Heart right ventricle (tissue), 16 donors: ENCODE results near the gene INSM1. TPM values are rescaled to one million over a fixed set of nuclear protein-coding genes. Genes with fewer than 3 reads are reported as not detected.
A peak's percentile ranks its signal among the peaks of the same experiment; 100 is the strongest.

Source experiments
- ATAC-seq, 8 donors: fragments of 200-7000 bp; cut with Tn5 transposase; one replicate each; pipeline ENCODE4 v1.9.1; 2020; ENCODE audit warnings: mild to moderate bottlenecking in 8 of 8, moderate library complexity in 8 of 8, moderate number of reproducible peaks in 1 of 8
- DNase-seq, 2 donors: peaks; one replicate each; pipeline ENCODE4 v3.0.0-alpha.2; 2020
- H3K27ac ChIP-seq, 10 donors: fragments of 200-600 bp; sonication (generic) in 2 of 10; one replicate each; pipeline versions ENCODE4 v1.5.0 to v1.8.0; 2020 to 2022; ENCODE audit warnings: mild to moderate bottlenecking in 3 of 10
- H3K27me3 ChIP-seq, 7 donors: fragments of 200-600 bp; one replicate each; pipeline ENCODE4 v1.8.0; 2021 to 2022; ENCODE audit warnings: mild to moderate bottlenecking in 2 of 7
- H3K36me3 ChIP-seq, 9 donors: fragments of 200-600 bp; sonication (generic) in 1 of 9; one replicate each; pipeline versions ENCODE4 v1.5.0 to v1.8.0; 2020 to 2022; ENCODE audit warnings: mild to moderate bottlenecking in 2 of 9
- H3K4me1 ChIP-seq, 9 donors: fragments of 200-600 bp; sonication (generic) in 1 of 9; one replicate each; pipeline versions ENCODE4 v1.5.0 to v1.8.0; 2020 to 2022; ENCODE audit warnings: mild to moderate bottlenecking in 4 of 9
- H3K4me3 ChIP-seq, 10 donors: fragments of 200-600 bp; sonication (generic) in 2 of 10; one replicate each; pipeline versions ENCODE4 v1.5.0 to v1.8.0; 2020 to 2022; ENCODE audit warnings: mild to moderate bottlenecking in 7 of 10, moderate library complexity in 2 of 10
- H3K9me3 ChIP-seq, 11 donors: fragments of 200-600 bp in 10 of 11; sonication (generic) in 2 of 11; one replicate each; pipeline versions ENCODE4 v1.5.0 to v1.8.0; 2013 to 2022; ENCODE audit warnings: mild to moderate bottlenecking in 2 of 11, control low read depth in 1 of 11, moderate library complexity in 1 of 11
- CTCF ChIP-seq, 9 donors: fragments of 200-600 bp; sonication (generic) in 2 of 9; IDR thresholded peaks; one replicate each; pipeline versions ENCODE4 v1.5.0 to v1.8.0; 2021 to 2022; ENCODE audit warnings: antibody characterized with exemption in 9 of 9, mild to moderate bottlenecking in 5 of 9, moderate library complexity in 1 of 9
- WGBS, 2 donors: extraction: QIAGEN DNeasy Blood & Tissue Kit; methylation state at CpG; one replicate each; pipeline ENCODE4 v1.1.7; 2013; ENCODE audit warnings: inconsistent platforms in 1 of 2; 5-methylcytosine and 5-hydroxymethylcytosine counted together
- intact Hi-C, 10 donors: fragments of 100-400 bp; cut with DNase I; formaldehyde crosslinking; loops; one replicate each; pipeline versions ENCODE4 v1.11.1 to v1.14.2; 2022
- polyA plus RNA-seq, 2 donors: library from polyadenylated mRNA; stranded (reverse); fragments of 200-250 nt; gene quantifications; one replicate each; pipeline ENCODE4 v1.2.3, GENCODE V29; 2013
- total RNA-seq, 10 donors: library from RNA; stranded (reverse); fragmentation: NEBNext Ultra II Directional in 3 of 10; extraction: Animal tissue kit (Norgen Biotek cat#: 25700) in 3 of 10; gene quantifications; one replicate each; pipeline versions ENCODE4 v1.2.1 to v1.2.4, GENCODE V29; 2021 to 2023
- donor health status: Arrhythmogenic right ventricular cardiomyopathy.
- donor health status: ischemic (EF 13 %, LVEDD 7.1; RV severe dilation, severe dysfunction).
- donor health status: healthy with polysubstance abuse.
- donor health status: DM: no; HTN: yes; CAD: no.
- donor health status: DM: no; HTN: no; CAD: no.
- donor health status: ischemic (EF 25% LVEDD 6.9; RV normal size, moderate dysfunction).
- donor health status: ischemic (EF 25% LVEDD 5.7; RV mildly dilated, moderate dysfunction).
- donor health status: healthy.
- donor health status: DM: yes; HTN: yes; CAD: no.
- donor health status: Ischemic cardiomyopathy.
- donor health status: ischemic (EF 35%, LVEDD 5.7; RV mildly dilated, moderate dysfunction).
- donor health status: nonischemic (EF 11% LVEDD 7.7; RV severe dilation, severe dysfunction).
- donor health status: DM: yes; HTN: yes; CAD: no.
- donor health status: PGD.
- donor health status: ischemic (EF 29% LVEDD 5.4; RV normal size, mild dysfunction).
- donor health status: nonischemic (EF 23%, LVEDD 6.1; RV moderate dilation, normal function).

Gene INSM1
- total and polyA plus RNA-seq, 12 donors = 0.01 to 0.09 (median 0.07) TPM; not detected in 9

- H3K4me1 ChIP-seq = peaks cover 3 to 37% (median 21%) of the 10 kb centered on the region in 9 donors
- TF ChIP-seq CTCF (IDR thresholded peaks at IDR 0.05) = no peak
- H3K9me3 ChIP-seq = no peaks in the 10 kb centered on the region
- H3K36me3 ChIP-seq = no peaks in the 10 kb centered on the region
- peaks cover 37 to 92% (median 70%) of the 10 kb centered on the region in 7 donors for H3K27me3 ChIP-seq
- H3K4me3 ChIP-seq = peak overlapping the region in 2 of 10 donors; percentile 3 to 13
- ATAC-seq (no peak), DNase-seq (no peak)
- H3K27ac ChIP-seq = no peak overlapping the region
- 1% methylated on average over 70 of the region's 70 CpGs for WGBS, 2 donors
- intact Hi-C loops = loop anchor here in 6 of 10 donors (5.0 to 10.0 kb wide), 2 partner anchors 201 to 203 kb away; no protein-coding TSS in a partner anchor
Measured at GRCh38 chr20:20363799-20364592, 3.9 kb upstream of the INSM1 start.

GRCh38 chr20:20364593-20365479 is 3.1 kb upstream of the INSM1 start:
- ATAC-seq (no peak), DNase-seq (no peak)
- TF ChIP-seq CTCF (IDR thresholded peaks at IDR 0.05) = no peak
- Histone ChIP-seq H3K4me1 (peaks cover 3 to 45% (median 25%) of the 10 kb centered on the region in 9 donors), H3K27me3 (peaks cover 44 to 99% (median 78%) of the 10 kb centered on the region in 7 donors), H3K27ac (no peak overlapping the region), H3K4me3 (no peak overlapping the region), H3K9me3 (no peaks in the 10 kb centered on the region), H3K36me3 (no peaks in the 10 kb centered on the region)
- 2 to 3% methylated on average over 70 of the region's 70 CpGs for WGBS, 2 donors
- intact Hi-C loops = loop anchor here in 6 of 10 donors (5.0 to 10.0 kb wide), 2 partner anchors 200 to 202 kb away; no protein-coding TSS in a partner anchor

GRCh38 chr20:20365480-20366161 is 2.3 kb upstream of the INSM1 start:
- Histone ChIP-seq H3K9me3 (no peaks in the 10 kb centered on the region), H3K4me3 (no peak overlapping the region), H3K4me1 (peaks cover 3 to 43% (median 25%) of the 10 kb centered on the region in 9 donors), H3K36me3 (no peaks in the 10 kb centered on the region), H3K27me3 (peaks cover 44 to 99% (median 86%) of the 10 kb centered on the region in 7 donors), H3K27ac (no peak overlapping the region)
- DNase-seq = no peak
- no peak for ATAC-seq
- intact Hi-C loops = loop anchor here in 1 of 10 donors (10.0 kb wide), 1 partner anchor 199 kb away; no protein-coding TSS in a partner anchor
- TF ChIP-seq CTCF (IDR thresholded peaks at IDR 0.05) = no peak
- whole genome bisulfite sequencing, 2 donors = 5 to 7% methylated on average over 18 of the region's 18 CpGs

- H3K36me3 ChIP-seq = no peaks in the 10 kb centered on the region
- DNase-seq (no peak), ATAC-seq (no peak)
- H3K27me3 ChIP-seq = peaks cover 44 to 99% (median 88%) of the 10 kb centered on the region in 7 donors
- intact Hi-C loops = loop anchor here in 1 of 10 donors (10.0 kb wide), 1 partner anchor 198 kb away; no protein-coding TSS in a partner anchor
- peaks cover 3 to 41% (median 25%) of the 10 kb centered on the region in 9 donors for H3K4me1 ChIP-seq
- no peak overlapping the region for H3K27ac ChIP-seq
- no peak for TF ChIP-seq CTCF (IDR thresholded peaks at IDR 0.05)
- no peak overlapping the region for H3K4me3 ChIP-seq
- no peaks in the 10 kb centered on the region for H3K9me3 ChIP-seq
- WGBS, 2 donors = 2 to 5% methylated on average over 19 of the region's 19 CpGs
Measured at GRCh38 chr20:20366551-20366875, 1.4 kb upstream of the INSM1 start.
